K562 (cell line): ENCODE data around the gene COX6B2. TPM values are rescaled to one million over a fixed set of nuclear protein-coding genes. Genes with fewer than 3 reads are reported as not detected.

Source experiments
- CREB3L1 ChIP-seq: fragments of 450-650 bp; IDR thresholded peaks from 2 replicates; pipeline ENCODE4 v1.6.1; 2014; ENCODE audit warnings: low read depth, mild to moderate bottlenecking, moderate library complexity, borderline replicate concordance
- DIDO1 ChIP-seq: fragments of 450-650 bp; IDR thresholded peaks from 2 replicates; pipeline ENCODE4 v1.6.1; 2016; ENCODE audit warnings: low read depth, missing biosample characterization, missing genetic modification characterization
- E2F4 ChIP-seq: sonication (generic); formaldehyde crosslinking; IDR thresholded peaks from 2 replicates; pipeline ENCODE4 v1.8.0; 2022; ENCODE audit warnings: mild to moderate bottlenecking, low read depth, missing genetic modification reagents
- FOXM1 ChIP-seq, 2 experiments: fragments of 450-650 bp in 1 of 2; sonication (generic) in 1 of 2; formaldehyde crosslinking in 1 of 2; IDR thresholded peaks; 2 replicates each; pipeline versions ENCODE4 v1.6.1 to v1.9.0; 2017 to 2022; ENCODE audit warnings: low read depth in 2 of 2, mild to moderate bottlenecking in 2 of 2, missing genetic modification reagents in 1 of 2, moderate library complexity in 1 of 2
- GABPA ChIP-seq: fragments of 200-800 bp; sonication (Bioruptor generic); conservative IDR thresholded peaks from 2 replicates; pipeline ENCODE4 v1.6.1; 2016; ENCODE audit warnings: low read depth, missing genetic modification characterization, missing compliant biosample characterization
- HCFC1 ChIP-seq: IDR thresholded peaks from 2 replicates; pipeline ENCODE4 v1.6.1; 2012; ENCODE audit warnings: low read depth, low read length, improper control_type of control experiment
- KAT8 ChIP-seq: fragments of 450-650 bp; IDR thresholded peaks from 2 replicates; pipeline ENCODE4 v1.6.1; 2016; ENCODE audit warnings: low read depth, mild to moderate bottlenecking
- MEF2D ChIP-seq: conservative IDR thresholded peaks from 2 replicates; pipeline ENCODE4 v1.6.1; 2016; ENCODE audit warnings: low read depth, missing genetic modification characterization, missing compliant biosample characterization
- NFIC ChIP-seq: fragments of 450-650 bp; IDR thresholded peaks from 2 replicates; pipeline ENCODE4 v1.6.1; 2017; ENCODE audit warnings: mild to moderate bottlenecking, inconsistent platforms
- NR2C1 ChIP-seq, 2 experiments: fragments of 450-650 bp; IDR thresholded peaks; 2 replicates each; pipeline ENCODE4 v1.6.1; 2017; ENCODE audit warnings: mild to moderate bottlenecking in 2 of 2, antibody characterized with exemption in 1 of 2, inconsistent platforms in 1 of 2, missing compliant biosample characterization in 1 of 2, missing genetic modification characterization in 1 of 2
- NR3C1 ChIP-seq: sonication (generic); formaldehyde crosslinking; IDR thresholded peaks from 2 replicates; pipeline ENCODE4 v1.8.1; 2022; ENCODE audit warnings: missing genetic modification reagents
- NRF1 ChIP-seq, 2 experiments: fragments of 450-650 bp; IDR thresholded peaks in 1 of 2; conservative IDR thresholded peaks in 1 of 2; 2 replicates each; pipeline ENCODE4 v1.6.1; 2014; ENCODE audit warnings: mild to moderate bottlenecking in 2 of 2
- RB1 ChIP-seq: fragments of 450-650 bp; IDR thresholded peaks from 2 replicates; pipeline ENCODE4 v1.6.1; 2017; ENCODE audit warnings: low read depth, mild to moderate bottlenecking
- SNRNP70 ChIP-seq: fragments of 200-400 bp; formaldehyde crosslinking; optimal IDR thresholded peaks from 2 replicates; pipeline ENCODE3; 2017; ENCODE audit warnings: low read depth, low read length
- STAT5A ChIP-seq: IDR thresholded peaks from 2 replicates; pipeline ENCODE4 v1.6.1; 2012; ENCODE audit warnings: low read length, inconsistent platforms, borderline replicate concordance
- TGIF2 ChIP-seq: sonication (generic); formaldehyde crosslinking; IDR thresholded peaks from 2 replicates; pipeline ENCODE4 v1.8.1; 2022; ENCODE audit warnings: mild to moderate bottlenecking, missing genetic modification reagents, moderate library complexity
- USF1 ChIP-seq: sonication (generic); formaldehyde crosslinking; IDR thresholded peaks from 2 replicates; pipeline ENCODE4 v1.9.0; 2022; ENCODE audit warnings: mild to moderate bottlenecking, missing genetic modification reagents
- ZBED1 ChIP-seq: IDR thresholded peaks from 2 replicates; pipeline ENCODE4 v1.6.1; 2014
- ZEB2 ChIP-seq: fragments of 450-650 bp; IDR thresholded peaks from 2 replicates; pipeline ENCODE4 v1.6.1; 2016
- ZNF507 ChIP-seq: conservative IDR thresholded peaks from 2 replicates; pipeline ENCODE4 v1.6.1; 2017; ENCODE audit warnings: missing genetic modification characterization, missing compliant biosample characterization
- ZNF766 ChIP-seq: fragments of 200-800 bp; sonication (Bioruptor generic); conservative IDR thresholded peaks from 2 replicates; pipeline ENCODE4 v1.6.1; 2016; ENCODE audit warnings: missing genetic modification characterization, missing compliant biosample characterization
- polyA plus RNA-seq, 8 experiments: library from polyadenylated mRNA; depleted of rRNA in 4 of 8; stranded (reverse) in 5 of 8; unstranded in 3 of 8; fragments of >200 nt; fragmentation: Nextera tagmentation in 2 of 8; fragmentation: Illumina TruSeq in 1 of 8; extraction: Ambion mirVana in 2 of 8; extraction: Trizol in 1 of 8; gene quantifications; 2 replicates each; pipeline versions ENCODE4 v1.2.1 to v1.2.3, GENCODE V29; 2011 to 2014; ENCODE audit warnings: inconsistent platforms in 1 of 8, missing spikeins in 1 of 8
- total RNA-seq, 7 experiments: library from RNA; depleted of rRNA in 6 of 7; stranded (reverse); fragments of >200 nt in 6 of 7; fragmentation: Illumina TruSeq in 2 of 7; extraction: Trizol in 2 of 7; gene quantifications; 2 replicates each; pipeline versions ENCODE4 v1.2.1 to v1.2.3, GENCODE V29; 2011 to 2021; ENCODE audit warnings: low replicate concordance in 1 of 7
- TF ChIP-seq, protein P1 (sequence below): fragments of 450-650 bp; IDR thresholded peaks from 2 replicates; pipeline ENCODE4 v1.6.1; 2016; ENCODE audit warnings: antibody characterized with exemption
- TF ChIP-seq, protein P2 (sequence below): fragments of 450-650 bp; IDR thresholded peaks from 2 replicates; pipeline ENCODE4 v1.6.1; 2016

COX6B2 gene
- total and polyA plus RNA-seq, 9 of the 15 experiments (the other 6 are each of a cell fraction or from before 2014, with no cell fraction given), result 0.40 to 2.5 (median 0.83) TPM

DNA sequence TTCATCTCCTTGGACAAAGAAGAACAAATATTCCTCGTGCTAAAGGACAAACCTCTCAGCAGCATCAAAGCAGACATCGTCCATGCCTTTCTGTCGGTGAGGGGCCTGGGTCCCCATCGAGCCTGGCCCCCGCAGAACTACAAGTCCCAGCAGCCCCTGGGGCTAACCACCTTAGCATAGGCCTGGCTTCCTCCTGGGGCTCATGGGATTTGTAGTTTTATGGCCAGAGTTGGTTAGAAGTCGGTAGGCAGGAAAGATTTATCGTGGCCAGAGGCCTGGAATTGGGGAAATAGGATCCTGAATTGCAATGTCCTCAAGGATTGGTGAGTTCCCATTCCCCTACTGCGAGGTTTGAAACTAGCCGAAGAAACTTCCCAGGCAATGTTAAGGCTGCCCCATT, 49.0 kb downstream of the COX6B2 start (continued):
- TF ChIP-seq, protein P1, sequence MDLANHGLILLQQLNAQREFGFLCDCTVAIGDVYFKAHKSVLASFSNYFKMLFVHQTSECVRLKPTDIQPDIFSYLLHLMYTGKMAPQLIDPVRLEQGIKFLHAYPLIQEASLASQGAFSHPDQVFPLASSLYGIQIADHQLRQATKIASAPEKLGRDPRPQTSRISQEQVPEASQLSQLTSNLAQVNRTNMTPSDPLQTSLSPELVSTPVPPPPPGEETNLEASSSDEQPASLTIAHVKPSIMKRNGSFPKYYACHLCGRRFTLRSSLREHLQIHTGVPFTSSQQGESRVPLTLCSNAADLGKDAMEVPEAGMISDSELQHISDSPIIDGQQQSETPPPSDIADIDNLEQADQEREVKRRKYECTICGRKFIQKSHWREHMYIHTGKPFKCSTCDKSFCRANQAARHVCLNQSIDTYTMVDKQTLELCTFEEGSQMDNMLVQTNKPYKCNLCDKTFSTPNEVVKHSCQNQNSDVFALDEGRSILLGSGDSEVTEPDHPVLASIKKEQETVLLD, result no peak
- TF ChIP-seq NFIC, result no peak
- TF ChIP-seq FOXM1 (IDR thresholded peaks at IDR 0.05; ENCODE audit: low read depth), result no peak
- TF ChIP-seq FOXM1 (CRISPR knock-in tag; IDR thresholded peaks at IDR 0.05; ENCODE audit: low read depth), result no peak
- no peak for TF ChIP-seq ZNF507 (tag)
- TF ChIP-seq, protein P2, sequence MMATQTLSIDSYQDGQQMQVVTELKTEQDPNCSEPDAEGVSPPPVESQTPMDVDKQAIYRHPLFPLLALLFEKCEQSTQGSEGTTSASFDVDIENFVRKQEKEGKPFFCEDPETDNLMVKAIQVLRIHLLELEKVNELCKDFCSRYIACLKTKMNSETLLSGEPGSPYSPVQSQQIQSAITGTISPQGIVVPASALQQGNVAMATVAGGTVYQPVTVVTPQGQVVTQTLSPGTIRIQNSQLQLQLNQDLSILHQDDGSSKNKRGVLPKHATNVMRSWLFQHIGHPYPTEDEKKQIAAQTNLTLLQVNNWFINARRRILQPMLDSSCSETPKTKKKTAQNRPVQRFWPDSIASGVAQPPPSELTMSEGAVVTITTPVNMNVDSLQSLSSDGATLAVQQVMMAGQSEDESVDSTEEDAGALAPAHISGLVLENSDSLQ, result no peak
- TF ChIP-seq NRF1 (conservative IDR thresholded peaks at IDR 0.05 in 1 of 2, IDR thresholded peaks at IDR 0.05 in 1 of 2), result no peak
- peak; percentile 99 for TF ChIP-seq HCFC1
- no peak for TF ChIP-seq RB1
- TF ChIP-seq GABPA (tag), result peak; percentile 57
- TF ChIP-seq CREB3L1, result peak; percentile 79; the same call in 1 of the 2 replicates
- no peak for TF ChIP-seq KAT8
- no peak for TF ChIP-seq USF1 (CRISPR knock-in tag)
- TF ChIP-seq NR3C1 (CRISPR knock-in tag), result no peak
- no peak for TF ChIP-seq ZEB2
- no peak for TF ChIP-seq E2F4 (CRISPR knock-in tag)
- TF ChIP-seq STAT5A, result no peak
- no peak for TF ChIP-seq MEF2D (tag)
- TF ChIP-seq DIDO1 (tag), result no peak
- no peak for TF ChIP-seq NR2C1 (IDR thresholded peaks at IDR 0.05)
- peak; percentile 64 for TF ChIP-seq NR2C1 (tag; IDR thresholded peaks at IDR 0.05)
- no peak for TF ChIP-seq TGIF2 (CRISPR knock-in tag)
- no peak for TF ChIP-seq ZBED1
- TF ChIP-seq ZNF766 (CRISPR knock-in tag), result peak; percentile 75
- TF ChIP-seq SNRNP70, result no peak
